Trophoblast cell (in vitro differentiated cells and primary cell): ENCODE measurements around the gene DAAM1.

Source experiments
- DNase-seq, 2 donors: peaks; one replicate each; pipeline ENCODE4 v3.0.0-alpha.2; 2016
- H2AFZ ChIP-seq: 2 replicates; pipeline ENCODE4 v1.6.1; 2013; ENCODE audit warnings: low read length, moderate library complexity, mild to moderate bottlenecking; ENCODE audit not compliant: insufficient read depth, poor library complexity
- H2AK5ac ChIP-seq: 2 replicates; pipeline ENCODE4 v1.6.1; 2013; ENCODE audit warnings: mild to moderate bottlenecking, low read length
- H2BK120ac ChIP-seq: 2 replicates; pipeline ENCODE4 v1.6.1; 2013; ENCODE audit warnings: low read length, mild to moderate bottlenecking, moderate library complexity; ENCODE audit not compliant: insufficient read depth, poor library complexity
- H2BK12ac ChIP-seq: 2 replicates; pipeline ENCODE4 v1.6.1; 2013; ENCODE audit warnings: mild to moderate bottlenecking, low read length, moderate library complexity
- H2BK5ac ChIP-seq: 2 replicates; pipeline ENCODE4 v1.6.1; 2013; ENCODE audit warnings: low read length, low read depth, moderate library complexity, mild to moderate bottlenecking; ENCODE audit not compliant: poor library complexity
- H3K14ac ChIP-seq: 2 replicates; pipeline ENCODE4 v1.6.1; 2013; ENCODE audit warnings: mild to moderate bottlenecking, low read length
- H3K18ac ChIP-seq: 2 replicates; pipeline ENCODE4 v1.6.1; 2013; ENCODE audit warnings: mild to moderate bottlenecking, low read length
- H3K23ac ChIP-seq: 2 replicates; pipeline ENCODE4 v1.6.1; 2013; ENCODE audit warnings: low read length
- H3K27ac ChIP-seq: 2 replicates; pipeline ENCODE4 v1.5.1; 2013; ENCODE audit warnings: low read depth, mild to moderate bottlenecking, inconsistent platforms, low read length, moderate library complexity
- H3K27me3 ChIP-seq: 2 replicates; pipeline ENCODE4 v1.6.1; 2013; ENCODE audit warnings: inconsistent platforms, mild to moderate bottlenecking, low read length, moderate library complexity; ENCODE audit not compliant: insufficient read depth
- H3K36me3 ChIP-seq, 2 experiments: 1 replicate in 1 of 2; 2 replicates in 1 of 2; pipeline ENCODE4 v1.6.1; 2013; ENCODE audit warnings: low read length in 2 of 2, mild to moderate bottlenecking in 2 of 2, moderate library complexity in 1 of 2; ENCODE audit not compliant: insufficient read depth in 2 of 2, control insufficient read depth in 1 of 2
- H3K4ac ChIP-seq: 2 replicates; pipeline ENCODE4 v1.6.1; 2013; ENCODE audit warnings: low read depth, mild to moderate bottlenecking, low read length, moderate library complexity
- H3K4me1 ChIP-seq, 2 experiments: 1 replicate in 1 of 2; 2 replicates in 1 of 2; pipeline ENCODE4 v1.6.1; 2013; ENCODE audit warnings: low read length in 2 of 2, mild to moderate bottlenecking in 2 of 2, moderate library complexity in 1 of 2; ENCODE audit not compliant: insufficient read depth in 2 of 2, control insufficient read depth in 1 of 2
- H3K4me2 ChIP-seq: 2 replicates; pipeline ENCODE4 v1.6.1; 2013; ENCODE audit warnings: inconsistent platforms, mild to moderate bottlenecking, low read length, moderate library complexity
- H3K4me3 ChIP-seq: 2 replicates; pipeline ENCODE4 v1.5.1; 2013; ENCODE audit warnings: mild to moderate bottlenecking, low read depth, low read length, inconsistent platforms
- H3K79me1 ChIP-seq: one replicate; pipeline ENCODE4 v1.6.1; 2013; ENCODE audit warnings: low read length
- H3K79me2 ChIP-seq: 2 replicates; pipeline ENCODE4 v1.6.1; 2013; ENCODE audit warnings: low read length, mild to moderate bottlenecking; ENCODE audit not compliant: control insufficient read depth, insufficient read depth, poor library complexity
- H3K9ac ChIP-seq: 2 replicates; pipeline ENCODE4 v1.6.1; 2013; ENCODE audit warnings: mild to moderate bottlenecking, low read length
- H3K9me3 ChIP-seq: 2 replicates; pipeline ENCODE4 v1.6.1; 2013; ENCODE audit warnings: low read depth, mild to moderate bottlenecking, control low read depth, inconsistent platforms, low read length; ENCODE audit not compliant: insufficient read depth
- H4K12ac ChIP-seq: 2 replicates; pipeline ENCODE4 v1.6.1; 2013; ENCODE audit warnings: low read depth, mild to moderate bottlenecking, low read length, moderate library complexity
- H4K8ac ChIP-seq: 2 replicates; pipeline ENCODE4 v1.6.1; 2013; ENCODE audit warnings: low read depth, mild to moderate bottlenecking, low read length, moderate library complexity
- H4K91ac ChIP-seq: one replicate; pipeline ENCODE4 v1.6.1; 2013; ENCODE audit warnings: low read depth, mild to moderate bottlenecking, low read length, moderate library complexity
- WGBS: extraction: QIAGEN DNeasy Blood & Tissue Kit; methylation state at CpG from one replicate; pipeline ENCODE4 v1.1.7; 2013; ENCODE audit warnings: missing lambda C conversion rate; ENCODE audit not compliant: insufficient read length, insufficient coverage; ENCODE audit errors: extremely low coverage; 5-methylcytosine and 5-hydroxymethylcytosine counted together

DAAM1 gene

DNA sequence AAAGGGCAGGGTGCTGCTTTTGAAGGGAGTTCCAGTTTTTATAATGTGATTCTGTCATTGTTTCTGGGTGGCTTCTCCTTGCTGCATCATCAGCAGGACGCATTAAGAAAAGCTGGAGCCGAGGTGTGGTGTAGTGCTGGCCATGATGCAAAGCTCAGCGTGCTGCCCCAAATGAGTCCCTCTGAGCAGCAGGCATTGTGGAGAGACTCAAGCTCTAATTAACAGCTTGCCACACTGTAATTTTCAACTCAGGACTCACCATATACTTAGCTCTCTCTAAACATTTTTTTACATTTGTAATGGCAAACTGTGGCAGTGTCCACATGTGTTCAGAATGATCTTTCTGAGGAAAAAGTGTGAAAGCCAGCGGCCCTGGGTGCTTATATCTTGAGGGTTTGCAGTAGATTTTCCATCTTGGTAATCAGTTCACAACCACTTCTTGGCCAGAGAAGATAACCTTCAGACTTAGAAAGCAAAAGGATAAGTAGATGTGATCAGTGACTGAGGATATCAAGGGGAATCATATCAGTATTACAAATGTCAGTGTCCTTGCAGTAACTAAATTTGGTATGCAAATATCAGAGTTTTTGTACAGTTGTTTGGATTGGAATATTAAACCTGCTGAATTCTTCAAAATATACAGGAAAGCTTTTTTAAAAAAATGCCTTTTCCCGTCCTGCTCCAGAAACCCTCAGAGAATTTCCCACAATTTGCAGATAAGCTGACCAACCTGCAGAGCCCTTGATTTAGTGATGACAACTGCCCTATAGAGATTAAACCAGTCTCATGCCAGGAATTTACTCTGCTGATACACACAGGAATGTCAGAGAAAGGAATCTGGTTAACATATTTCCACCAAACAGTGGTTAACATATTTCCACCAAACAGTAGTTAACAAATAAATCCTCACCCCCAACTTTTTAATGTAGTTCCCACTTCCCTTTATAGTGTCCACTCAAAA lies 63.6 kb downstream of the DAAM1 start:
- Histone ChIP-seq H4K91ac (no peak overlapping the region), H4K12ac (no peak overlapping the region), H3K79me1 (no peaks in the 10 kb centered on the region), H3K79me2 (no peaks in the 10 kb centered on the region), H3K14ac (no peak overlapping the region), H2BK120ac (no peak overlapping the region), H2BK12ac (no peak overlapping the region), H3K9me3 (no peaks in the 10 kb centered on the region), H2BK5ac (no peak overlapping the region), H3K4me1 (peaks cover 8 to 9% of the 10 kb centered on the region in 2 experiments), H3K4me2 (no peak overlapping the region), H2AK5ac (no peak overlapping the region), H3K36me3 (no peaks in the 10 kb centered on the region), H3K23ac (no peak overlapping the region), H3K27ac (no peak overlapping the region), H4K8ac (no peak overlapping the region), H3K4ac (no peak overlapping the region), H3K18ac (no peak overlapping the region), H3K4me3 (no peak overlapping the region), H3K27me3 (no peaks in the 10 kb centered on the region), H3K9ac (no peak overlapping the region), H2AFZ (no peak overlapping the region)
- DNase-seq = peak in 1 of 2 donors; percentile 51
- no CpG with 5 or more reads among the region's 5 CpGs for WGBS

DNA sequence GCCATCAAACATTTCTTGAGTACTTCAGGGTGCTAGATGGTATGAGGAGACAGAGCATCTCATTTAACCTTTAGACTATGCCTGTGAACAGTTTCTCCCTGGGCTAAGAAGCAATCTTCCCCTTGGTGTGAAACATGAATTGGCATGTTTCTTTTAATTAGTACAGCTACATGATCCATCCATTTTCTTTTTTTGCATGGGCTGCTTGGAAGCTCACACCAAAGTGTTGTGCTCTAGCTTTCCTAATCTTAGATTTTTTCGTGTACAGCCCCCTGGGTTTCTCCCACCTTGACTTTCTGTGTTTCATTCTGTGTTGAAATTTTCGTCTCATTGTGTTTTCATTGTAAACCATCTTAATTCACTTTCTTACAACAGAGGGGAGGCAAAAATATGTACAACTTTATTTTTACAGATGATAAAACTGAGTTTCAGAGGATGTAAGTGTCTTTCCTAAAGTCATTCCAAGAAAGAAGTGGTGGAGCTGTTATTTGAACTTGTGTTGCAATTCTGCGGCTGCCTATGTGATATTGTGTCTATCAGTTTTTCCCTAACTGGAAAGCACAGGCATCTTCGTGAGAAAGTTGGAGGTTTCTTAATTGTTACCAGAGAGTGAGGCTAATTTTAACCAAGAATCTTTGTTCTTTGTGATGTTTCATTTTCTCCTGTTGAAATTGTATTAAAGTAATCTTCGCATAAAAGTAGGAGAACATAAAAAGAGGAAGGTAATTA lies 64.5 kb downstream of the DAAM1 start:
- H3K9ac ChIP-seq = no peak overlapping the region
- H4K8ac ChIP-seq = no peak overlapping the region
- H3K4me1 ChIP-seq = peaks cover 8 to 9% of the 10 kb centered on the region in 2 experiments
- no peak overlapping the region for H2BK120ac ChIP-seq
- H3K4me3 ChIP-seq = no peak overlapping the region
- WGBS = no CpG with 5 or more reads among the region's 5 CpGs
- no peak overlapping the region for H2AFZ ChIP-seq
- H3K23ac ChIP-seq = no peak overlapping the region
- no peaks in the 10 kb centered on the region for H3K79me1 ChIP-seq
- H3K79me2 ChIP-seq = no peaks in the 10 kb centered on the region
- no peak overlapping the region for H2BK12ac ChIP-seq
- no peaks in the 10 kb centered on the region for H3K36me3 ChIP-seq
- no peak overlapping the region for H3K4me2 ChIP-seq
- H3K18ac ChIP-seq = no peak overlapping the region
- no peak overlapping the region for H3K4ac ChIP-seq
- no peak overlapping the region for H2BK5ac ChIP-seq
- H3K14ac ChIP-seq = no peak overlapping the region
- H4K12ac ChIP-seq = no peak overlapping the region
- no peak for DNase-seq
- no peak overlapping the region for H3K27ac ChIP-seq
- no peaks in the 10 kb centered on the region for H3K27me3 ChIP-seq
- no peaks in the 10 kb centered on the region for H3K9me3 ChIP-seq
- no peak overlapping the region for H2AK5ac ChIP-seq
- no peak overlapping the region for H4K91ac ChIP-seq

DNA sequence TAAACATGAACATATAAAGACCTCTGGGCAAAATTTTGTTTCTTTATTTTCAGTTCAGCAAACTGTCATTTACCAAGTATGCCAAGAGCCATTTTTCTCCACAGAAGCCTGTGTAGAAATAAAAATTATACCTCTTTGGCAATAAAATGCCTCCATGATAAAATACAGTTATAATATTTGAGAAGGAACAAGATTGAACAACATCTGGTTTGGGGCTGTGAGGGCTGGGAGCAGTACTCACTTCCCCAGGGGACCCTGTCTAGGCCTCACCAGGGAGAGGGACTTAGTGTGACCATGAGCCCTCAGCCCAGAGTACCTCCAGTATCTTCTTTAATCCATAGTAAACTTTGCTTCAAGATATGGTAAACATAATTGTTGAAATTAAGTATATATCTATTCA lies 65.1 kb downstream of the DAAM1 start:
- Histone ChIP-seq H3K9ac (no peak overlapping the region), H3K79me2 (no peaks in the 10 kb centered on the region), H3K36me3 (no peaks in the 10 kb centered on the region), H3K4me2 (no peak overlapping the region), H3K18ac (no peak overlapping the region), H2AK5ac (no peak overlapping the region), H3K4me1 (peaks cover 8 to 9% of the 10 kb centered on the region in 2 experiments), H3K14ac (no peak overlapping the region), H2BK12ac (no peak overlapping the region), H2AFZ (no peak overlapping the region), H3K79me1 (no peaks in the 10 kb centered on the region), H3K27ac (no peak overlapping the region), H3K4ac (no peak overlapping the region), H3K27me3 (no peaks in the 10 kb centered on the region), H3K23ac (no peak overlapping the region), H2BK5ac (no peak overlapping the region), H4K8ac (no peak overlapping the region), H4K12ac (no peak overlapping the region), H4K91ac (no peak overlapping the region), H3K4me3 (no peak overlapping the region), H2BK120ac (no peak overlapping the region), H3K9me3 (no peaks in the 10 kb centered on the region)
- no peak for DNase-seq

DNA sequence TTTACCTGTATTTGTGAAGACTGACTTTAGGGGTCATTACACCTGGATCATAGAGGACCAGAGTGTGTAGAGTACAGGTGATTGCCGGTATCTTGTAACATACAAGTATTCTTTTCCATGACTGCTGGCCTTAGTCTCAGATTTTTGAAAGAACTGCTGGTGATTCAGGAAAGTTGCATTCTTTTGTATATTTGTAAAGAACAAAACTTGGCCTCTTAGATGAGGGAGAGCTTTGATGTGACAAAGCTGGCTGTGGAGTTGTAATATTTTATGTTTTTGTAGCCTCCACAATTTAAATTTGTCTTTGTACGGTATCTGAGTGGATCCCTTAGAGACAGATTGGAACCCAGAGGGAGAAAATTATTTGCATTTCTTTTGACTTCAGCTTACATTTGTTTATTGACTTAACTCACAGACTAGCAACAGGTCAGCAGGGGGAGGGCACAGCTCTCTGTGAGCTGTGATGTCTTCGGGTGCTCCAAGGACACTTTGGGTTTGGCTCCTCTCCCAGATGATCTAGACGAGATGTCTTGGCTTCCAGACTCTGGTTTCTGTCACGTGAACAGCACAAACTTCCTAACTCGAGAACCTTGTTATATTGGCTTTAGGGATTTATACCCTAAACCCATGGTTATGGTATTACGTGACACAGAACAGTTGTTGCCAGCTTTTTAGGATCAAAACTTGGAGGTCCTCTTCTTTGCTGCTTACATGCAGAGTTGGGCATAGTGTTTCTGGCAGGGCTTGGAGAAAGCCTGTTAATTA lies 65.9 kb downstream of the DAAM1 start:
- Histone ChIP-seq H3K27me3 (no peaks in the 10 kb centered on the region), H3K4me2 (no peak overlapping the region), H4K12ac (no peak overlapping the region), H3K23ac (no peak overlapping the region), H3K79me1 (no peaks in the 10 kb centered on the region), H2BK120ac (no peak overlapping the region), H3K4me1 (peaks cover 9 to 11% of the 10 kb centered on the region in 2 experiments), H2AFZ (no peak overlapping the region), H3K18ac (peak overlapping the region; percentile 19), H2BK12ac (no peak overlapping the region), H4K8ac (no peak overlapping the region), H2BK5ac (no peak overlapping the region), H3K4me3 (no peak overlapping the region), H3K36me3 (no peaks in the 10 kb centered on the region), H3K4ac (no peak overlapping the region), H3K9ac (no peak overlapping the region), H3K27ac (no peak overlapping the region), H3K9me3 (no peaks in the 10 kb centered on the region), H3K79me2 (no peaks in the 10 kb centered on the region), H2AK5ac (no peak overlapping the region), H4K91ac (no peak overlapping the region), H3K14ac (no peak overlapping the region)
- WGBS = no CpG with 5 or more reads among the region's 7 CpGs
- no peak for DNase-seq
